ENCODE results near the gene JADE3.
A peak's percentile ranks its signal among the peaks of the same experiment; 100 is the strongest.

Gene JADE3

DNA sequence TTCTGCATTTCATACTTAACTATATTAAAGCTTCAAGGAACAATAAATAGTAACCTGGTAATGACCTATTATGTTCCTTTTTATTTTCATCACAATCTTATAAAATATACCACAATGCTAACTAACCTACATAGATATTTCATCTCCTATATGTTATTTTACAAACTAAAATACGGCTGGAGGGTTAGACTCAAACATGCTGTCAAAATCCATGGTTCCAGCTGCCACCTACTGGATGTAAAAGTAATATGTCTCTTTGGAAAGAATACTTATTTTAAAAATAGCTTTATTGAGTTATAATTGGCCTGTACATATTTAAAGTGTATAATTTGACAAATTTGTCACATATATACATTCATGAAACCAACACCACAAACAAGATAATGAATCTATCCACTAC is 181.0 kb downstream of the JADE3 start:
- Histone ChIP-seq H3K79me1 (ENCODE audit: low read length) (no peaks in the 10 kb centered on the region), H3K4me1 (ENCODE audit: control insufficient read depth in 1 of 2, insufficient read depth in 2 of 2, low read length in 2 of 2) (no peaks in the 10 kb centered on the region), H3K9me3 (ENCODE audit: insufficient read depth, low read depth, low read length) (no peaks in the 10 kb centered on the region), H3K23ac (ENCODE audit: low read length) (no peak overlapping the region), H2AK5ac (ENCODE audit: low read length) (no peak overlapping the region), H3K18ac (ENCODE audit: low read length) (no peak overlapping the region), H2BK5ac (ENCODE audit: low read depth, low read length, poor library complexity) (no peak overlapping the region), H3K9ac (ENCODE audit: low read length) (no peak overlapping the region), H2BK120ac (ENCODE audit: insufficient read depth, low read length, poor library complexity) (no peak overlapping the region), H4K12ac (ENCODE audit: low read depth, low read length) (no peak overlapping the region), H3K4me3 (ENCODE audit: low read depth, low read length) (no peak overlapping the region), H3K36me3 (ENCODE audit: control insufficient read depth in 1 of 2, insufficient read depth in 2 of 2, low read length in 2 of 2) (no peaks in the 10 kb centered on the region), H3K14ac (ENCODE audit: low read length) (no peak overlapping the region), H3K4me2 (ENCODE audit: low read length) (no peak overlapping the region), H4K91ac (ENCODE audit: low read depth, low read length) (no peak overlapping the region), H2AFZ (ENCODE audit: insufficient read depth, low read length, poor library complexity) (no peak overlapping the region), H3K27me3 (ENCODE audit: insufficient read depth, low read length) (no peaks in the 10 kb centered on the region), H3K4ac (ENCODE audit: low read depth, low read length) (no peak overlapping the region), H2BK12ac (ENCODE audit: low read length) (no peak overlapping the region), H4K8ac (ENCODE audit: low read depth, low read length) (no peak overlapping the region), H3K27ac (ENCODE audit: low read depth, low read length) (no peak overlapping the region), H3K79me2 (ENCODE audit: control insufficient read depth, insufficient read depth, low read length, poor library complexity) (no peaks in the 10 kb centered on the region)
- WGBS (ENCODE audit: extremely low coverage, insufficient coverage, insufficient read length) = no CpG with 5 or more reads among the region's 1 CpG
- DNase-seq = peak in 1 of 2 donors; percentile 52

DNA sequence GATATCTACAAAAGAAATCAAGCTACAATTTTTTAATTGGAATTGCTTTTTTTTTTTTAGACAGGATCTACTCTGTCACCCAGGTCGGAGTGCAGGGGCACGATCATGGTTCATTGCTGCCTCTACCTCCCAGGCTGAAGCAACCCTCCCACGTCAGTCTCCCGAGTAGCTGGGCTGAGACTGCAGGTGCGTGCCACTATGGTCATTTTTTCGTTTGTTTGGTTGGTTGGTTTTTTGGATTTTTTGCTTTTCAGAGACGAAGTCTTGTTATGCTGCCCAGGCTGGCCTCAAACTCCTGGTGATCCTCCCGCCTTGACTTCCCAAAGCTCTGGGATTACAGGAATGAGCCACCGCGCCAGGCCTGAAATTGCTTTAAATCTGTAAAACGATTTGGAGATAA is 181.6 kb downstream of the JADE3 start:
- no peak for DNase-seq
- H2BK120ac ChIP-seq (ENCODE audit: insufficient read depth, low read length, poor library complexity) = no peak overlapping the region
- no peak overlapping the region for H3K4me2 ChIP-seq (ENCODE audit: low read length)
- no peak overlapping the region for H2AFZ ChIP-seq (ENCODE audit: insufficient read depth, low read length, poor library complexity)
- H4K8ac ChIP-seq (ENCODE audit: low read depth, low read length) = no peak overlapping the region
- no peaks in the 10 kb centered on the region for H3K36me3 ChIP-seq (ENCODE audit: control insufficient read depth in 1 of 2, insufficient read depth in 2 of 2, low read length in 2 of 2)
- no CpG with 5 or more reads among the region's 11 CpGs for WGBS (ENCODE audit: extremely low coverage, insufficient coverage, insufficient read length)
- no peak overlapping the region for H2BK12ac ChIP-seq (ENCODE audit: low read length)
- H3K27ac ChIP-seq (ENCODE audit: low read depth, low read length) = no peak overlapping the region
- no peak overlapping the region for H4K91ac ChIP-seq (ENCODE audit: low read depth, low read length)
- no peak overlapping the region for H3K14ac ChIP-seq (ENCODE audit: low read length)
- no peak overlapping the region for H3K23ac ChIP-seq (ENCODE audit: low read length)
- no peaks in the 10 kb centered on the region for H3K27me3 ChIP-seq (ENCODE audit: insufficient read depth, low read length)
- H3K4me1 ChIP-seq (ENCODE audit: control insufficient read depth in 1 of 2, insufficient read depth in 2 of 2, low read length in 2 of 2) = no peaks in the 10 kb centered on the region
- H3K4ac ChIP-seq (ENCODE audit: low read depth, low read length) = no peak overlapping the region
- H3K18ac ChIP-seq (ENCODE audit: low read length) = no peak overlapping the region
- no peak overlapping the region for H3K4me3 ChIP-seq (ENCODE audit: low read depth, low read length)
- no peaks in the 10 kb centered on the region for H3K9me3 ChIP-seq (ENCODE audit: insufficient read depth, low read depth, low read length)
- H2AK5ac ChIP-seq (ENCODE audit: low read length) = no peak overlapping the region
- no peaks in the 10 kb centered on the region for H3K79me1 ChIP-seq (ENCODE audit: low read length)
- no peak overlapping the region for H2BK5ac ChIP-seq (ENCODE audit: low read depth, low read length, poor library complexity)
- no peak overlapping the region for H4K12ac ChIP-seq (ENCODE audit: low read depth, low read length)
- H3K9ac ChIP-seq (ENCODE audit: low read length) = no peak overlapping the region
- no peaks in the 10 kb centered on the region for H3K79me2 ChIP-seq (ENCODE audit: control insufficient read depth, insufficient read depth, low read length, poor library complexity)

DNA sequence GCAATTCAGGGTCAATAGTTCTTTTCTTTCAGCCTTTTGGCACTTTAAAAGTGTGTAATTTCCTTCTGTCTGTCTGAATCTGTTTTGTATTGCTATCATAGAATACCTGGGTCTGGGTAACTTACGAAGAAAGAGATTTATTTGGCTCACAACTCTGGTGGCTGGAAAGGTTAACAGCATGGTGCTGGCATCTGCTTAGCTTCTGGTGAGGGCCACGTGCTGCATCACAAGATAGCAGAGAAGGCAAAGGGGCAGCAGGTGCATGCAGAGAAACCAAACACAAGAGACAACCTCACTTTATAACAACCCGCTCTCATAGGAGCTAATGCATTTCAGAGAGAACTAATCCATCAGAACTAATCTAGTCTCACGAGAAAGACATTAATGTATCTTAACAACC is 184.8 kb downstream of the JADE3 start:
- H4K91ac ChIP-seq (ENCODE audit: low read depth, low read length) = no peak overlapping the region
- H3K4me2 ChIP-seq (ENCODE audit: low read length) = no peak overlapping the region
- no peaks in the 10 kb centered on the region for H3K4me1 ChIP-seq (ENCODE audit: control insufficient read depth in 1 of 2, insufficient read depth in 2 of 2, low read length in 2 of 2)
- WGBS (ENCODE audit: extremely low coverage, insufficient coverage, insufficient read length) = no CpG with 5 or more reads among the region's 4 CpGs
- no peak overlapping the region for H2AFZ ChIP-seq (ENCODE audit: insufficient read depth, low read length, poor library complexity)
- no peak overlapping the region for H3K27ac ChIP-seq (ENCODE audit: low read depth, low read length)
- no peak overlapping the region for H3K4me3 ChIP-seq (ENCODE audit: low read depth, low read length)
- no peak overlapping the region for H3K23ac ChIP-seq (ENCODE audit: low read length)
- no peak overlapping the region for H3K4ac ChIP-seq (ENCODE audit: low read depth, low read length)
- no peaks in the 10 kb centered on the region for H3K79me2 ChIP-seq (ENCODE audit: control insufficient read depth, insufficient read depth, low read length, poor library complexity)
- H4K8ac ChIP-seq (ENCODE audit: low read depth, low read length) = no peak overlapping the region
- DNase-seq = no peak
- H3K36me3 ChIP-seq (ENCODE audit: control insufficient read depth in 1 of 2, insufficient read depth in 2 of 2, low read length in 2 of 2) = no peaks in the 10 kb centered on the region
- H3K27me3 ChIP-seq (ENCODE audit: insufficient read depth, low read length) = no peaks in the 10 kb centered on the region
- no peak overlapping the region for H2BK5ac ChIP-seq (ENCODE audit: low read depth, low read length, poor library complexity)
- H4K12ac ChIP-seq (ENCODE audit: low read depth, low read length) = no peak overlapping the region
- H2AK5ac ChIP-seq (ENCODE audit: low read length) = no peak overlapping the region
- H3K9ac ChIP-seq (ENCODE audit: low read length) = no peak overlapping the region
- no peaks in the 10 kb centered on the region for H3K9me3 ChIP-seq (ENCODE audit: insufficient read depth, low read depth, low read length)
- no peaks in the 10 kb centered on the region for H3K79me1 ChIP-seq (ENCODE audit: low read length)
- H2BK120ac ChIP-seq (ENCODE audit: insufficient read depth, low read length, poor library complexity) = no peak overlapping the region
- H2BK12ac ChIP-seq (ENCODE audit: low read length) = no peak overlapping the region
- no peak overlapping the region for H3K18ac ChIP-seq (ENCODE audit: low read length)
- H3K14ac ChIP-seq (ENCODE audit: low read length) = no peak overlapping the region

DNA sequence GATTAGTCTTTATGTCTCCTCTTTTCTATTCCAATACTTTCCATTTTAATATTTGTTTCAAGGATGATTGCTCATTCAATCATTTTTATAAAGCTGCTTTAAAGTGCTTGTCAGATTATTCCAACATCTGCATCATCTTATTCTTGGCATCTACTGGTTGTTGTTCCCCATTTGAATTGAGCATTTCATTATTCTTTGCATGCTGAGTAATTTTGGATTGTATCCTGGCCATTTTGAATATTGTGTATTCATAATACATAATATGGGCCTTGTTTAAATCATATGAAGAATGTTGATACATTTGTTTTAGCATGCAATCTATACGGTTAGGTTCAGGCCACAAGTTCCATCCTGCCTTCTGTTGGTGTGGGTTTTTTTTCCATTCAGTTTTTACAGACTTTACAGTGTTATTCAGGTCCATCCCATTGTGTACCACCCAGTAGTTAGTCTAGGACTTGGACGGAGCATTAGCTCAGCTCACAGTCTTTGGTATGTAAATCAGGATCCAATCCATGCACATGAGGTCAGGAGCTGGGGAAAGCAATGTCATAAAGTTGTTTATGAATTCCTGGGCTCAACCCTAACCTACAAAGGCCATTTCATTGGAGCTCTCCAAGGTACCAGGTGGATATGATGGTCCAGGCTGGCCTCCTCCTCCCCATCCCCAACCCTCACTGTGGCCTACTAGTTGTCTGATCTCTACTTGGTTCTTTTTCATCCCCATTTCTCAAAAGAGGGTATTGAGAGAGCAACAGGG is 186.3 kb downstream of the JADE3 start:
- no peak overlapping the region for H3K4ac ChIP-seq (ENCODE audit: low read depth, low read length)

More for the DNA sequence above, 186.3 kb downstream of the JADE3 start:
- H4K8ac ChIP-seq (ENCODE audit: low read depth, low read length) = no peak overlapping the region
- no peaks in the 10 kb centered on the region for H3K4me1 ChIP-seq (ENCODE audit: control insufficient read depth in 1 of 2, insufficient read depth in 2 of 2, low read length in 2 of 2)
- H3K79me1 ChIP-seq (ENCODE audit: low read length) = no peaks in the 10 kb centered on the region
- no peak overlapping the region for H2AK5ac ChIP-seq (ENCODE audit: low read length)
- no peak overlapping the region for H3K27ac ChIP-seq (ENCODE audit: low read depth, low read length)
- H3K9me3 ChIP-seq (ENCODE audit: insufficient read depth, low read depth, low read length) = no peaks in the 10 kb centered on the region
- H3K79me2 ChIP-seq (ENCODE audit: control insufficient read depth, insufficient read depth, low read length, poor library complexity) = no peaks in the 10 kb centered on the region
- no CpG with 5 or more reads among the region's 2 CpGs for WGBS (ENCODE audit: extremely low coverage, insufficient coverage, insufficient read length)
- H4K91ac ChIP-seq (ENCODE audit: low read depth, low read length) = no peak overlapping the region
- H3K18ac ChIP-seq (ENCODE audit: low read length) = no peak overlapping the region
- H3K9ac ChIP-seq (ENCODE audit: low read length) = no peak overlapping the region
- H3K4me2 ChIP-seq (ENCODE audit: low read length) = no peak overlapping the region
- no peak for DNase-seq
- no peak overlapping the region for H2BK5ac ChIP-seq (ENCODE audit: low read depth, low read length, poor library complexity)
- H4K12ac ChIP-seq (ENCODE audit: low read depth, low read length) = no peak overlapping the region
- no peak overlapping the region for H3K14ac ChIP-seq (ENCODE audit: low read length)
- no peak overlapping the region for H2BK120ac ChIP-seq (ENCODE audit: insufficient read depth, low read length, poor library complexity)
- no peak overlapping the region for H2AFZ ChIP-seq (ENCODE audit: insufficient read depth, low read length, poor library complexity)
- no peaks in the 10 kb centered on the region for H3K27me3 ChIP-seq (ENCODE audit: insufficient read depth, low read length)
- no peak overlapping the region for H3K4me3 ChIP-seq (ENCODE audit: low read depth, low read length)
- H2BK12ac ChIP-seq (ENCODE audit: low read length) = no peak overlapping the region
- no peaks in the 10 kb centered on the region for H3K36me3 ChIP-seq (ENCODE audit: control insufficient read depth in 1 of 2, insufficient read depth in 2 of 2, low read length in 2 of 2)
- H3K23ac ChIP-seq (ENCODE audit: low read length) = no peak overlapping the region
